Measurements from ENCODE around the gene ARCN1.
A peak's percentile ranks its signal among the peaks of the same experiment; 100 is the strongest.
"Not testable (repeated sequence)": the region's sequence is repeated elsewhere in the genome, so short reads cannot be mapped to it uniquely, and the experiment has no call there.

Gene ARCN1

DNA sequence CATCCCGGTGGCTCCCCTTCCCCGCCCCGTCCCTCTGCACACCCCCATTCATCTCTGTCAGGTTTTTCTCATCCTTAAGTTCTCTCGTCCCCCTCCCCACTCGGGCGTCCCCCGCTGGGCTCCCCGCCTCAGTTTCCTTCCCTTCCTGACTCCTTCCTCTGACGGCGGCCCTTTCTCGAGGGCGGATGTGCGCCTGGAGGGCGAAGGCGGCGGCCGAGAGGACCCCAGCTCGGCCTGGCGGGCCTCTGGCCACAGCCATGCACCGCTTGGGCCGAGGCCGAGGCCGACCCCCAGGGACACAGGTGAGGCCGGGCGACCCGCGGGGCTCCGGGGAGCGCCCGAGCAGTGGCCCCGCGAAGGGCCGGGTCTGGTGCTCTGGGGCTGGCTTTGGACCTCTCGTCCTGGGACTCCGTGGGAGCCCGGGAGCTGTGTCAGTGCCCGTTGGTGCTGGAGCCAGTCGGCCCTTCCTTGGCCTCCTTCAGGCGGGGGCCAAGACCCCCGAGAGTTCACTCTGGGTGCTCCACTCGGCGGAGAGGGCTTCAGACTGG lies 38.1 kb downstream of the ARCN1 start:
- DNase-seq (ENCODE audit: low read depth): no peak
- TF ChIP-seq, protein P1, sequence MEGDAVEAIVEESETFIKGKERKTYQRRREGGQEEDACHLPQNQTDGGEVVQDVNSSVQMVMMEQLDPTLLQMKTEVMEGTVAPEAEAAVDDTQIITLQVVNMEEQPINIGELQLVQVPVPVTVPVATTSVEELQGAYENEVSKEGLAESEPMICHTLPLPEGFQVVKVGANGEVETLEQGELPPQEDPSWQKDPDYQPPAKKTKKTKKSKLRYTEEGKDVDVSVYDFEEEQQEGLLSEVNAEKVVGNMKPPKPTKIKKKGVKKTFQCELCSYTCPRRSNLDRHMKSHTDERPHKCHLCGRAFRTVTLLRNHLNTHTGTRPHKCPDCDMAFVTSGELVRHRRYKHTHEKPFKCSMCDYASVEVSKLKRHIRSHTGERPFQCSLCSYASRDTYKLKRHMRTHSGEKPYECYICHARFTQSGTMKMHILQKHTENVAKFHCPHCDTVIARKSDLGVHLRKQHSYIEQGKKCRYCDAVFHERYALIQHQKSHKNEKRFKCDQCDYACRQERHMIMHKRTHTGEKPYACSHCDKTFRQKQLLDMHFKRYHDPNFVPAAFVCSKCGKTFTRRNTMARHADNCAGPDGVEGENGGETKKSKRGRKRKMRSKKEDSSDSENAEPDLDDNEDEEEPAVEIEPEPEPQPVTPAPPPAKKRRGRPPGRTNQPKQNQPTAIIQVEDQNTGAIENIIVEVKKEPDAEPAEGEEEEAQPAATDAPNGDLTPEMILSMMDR (conservative IDR thresholded peaks at IDR 0.05; ENCODE audit: control insufficient read depth, insufficient read depth, low read depth, low read length): no peak
- peak overlapping the region; percentile 90 for H3K4me3 ChIP-seq (ENCODE audit: control insufficient read depth, low read depth, low read length)

DNA sequence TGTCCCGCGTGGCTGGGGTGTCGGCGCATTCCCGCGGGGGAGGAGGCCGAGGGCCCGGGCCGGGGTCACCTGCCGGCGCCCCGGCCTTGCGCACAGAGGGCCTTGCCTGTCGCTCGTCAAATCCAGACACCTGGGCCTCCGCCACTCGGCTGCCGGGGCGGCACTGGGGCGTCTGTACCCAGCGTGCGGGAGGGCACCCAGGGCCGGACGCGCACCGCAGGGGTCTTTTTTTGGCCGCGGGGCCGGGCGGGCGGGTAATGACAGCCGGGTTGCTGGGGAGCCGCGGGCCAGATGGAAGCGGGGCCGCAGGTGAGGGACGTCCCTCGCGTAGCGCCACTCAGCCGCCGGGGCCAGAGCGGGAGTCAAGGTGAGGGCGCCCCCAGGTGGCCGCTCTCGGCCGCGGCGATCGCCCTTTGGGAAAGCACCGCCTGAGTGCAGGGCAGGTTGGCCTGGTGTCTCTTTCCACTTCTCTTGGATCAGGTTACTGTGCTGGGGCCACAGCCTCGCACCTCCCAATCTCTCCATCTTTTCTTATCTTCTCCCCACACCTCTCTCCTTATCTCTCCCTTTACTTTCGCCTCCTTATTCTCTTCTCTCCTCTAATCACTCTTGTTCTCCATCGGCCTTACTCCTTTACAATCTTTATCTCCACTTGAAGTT lies 38.7 kb downstream of the ARCN1 start:
- H3K4me3 ChIP-seq (ENCODE audit: control insufficient read depth, low read depth, low read length): peak overlapping the region; percentile 90
- TF ChIP-seq, protein P1 (conservative IDR thresholded peaks at IDR 0.05; ENCODE audit: control insufficient read depth, insufficient read depth, low read depth, low read length): peak; percentile 63
- DNase-seq (ENCODE audit: low read depth): peak; percentile 67

DNA sequence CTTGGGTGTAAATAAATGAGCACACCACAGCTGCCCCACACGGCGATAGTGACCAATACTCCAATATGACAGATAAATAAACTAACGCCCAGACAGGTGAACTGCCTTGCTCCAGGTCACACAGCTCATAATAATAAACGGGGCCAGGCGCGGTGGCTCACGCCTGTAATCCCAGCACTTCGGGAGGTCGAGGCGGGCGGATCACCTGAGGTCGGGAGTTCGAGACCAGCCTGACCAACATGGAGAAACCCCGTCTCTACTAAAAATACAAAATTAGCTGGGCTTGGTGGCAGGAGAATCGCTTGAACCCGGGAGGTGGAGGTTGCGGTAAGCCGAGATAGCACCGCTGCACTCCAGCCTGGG lies 39.2 kb downstream of the ARCN1 start:
- not testable (repeated sequence) for DNase-seq (ENCODE audit: low read depth)
- H3K4me3 ChIP-seq (ENCODE audit: control insufficient read depth, low read depth, low read length): peak overlapping the region; percentile 90

DNA sequence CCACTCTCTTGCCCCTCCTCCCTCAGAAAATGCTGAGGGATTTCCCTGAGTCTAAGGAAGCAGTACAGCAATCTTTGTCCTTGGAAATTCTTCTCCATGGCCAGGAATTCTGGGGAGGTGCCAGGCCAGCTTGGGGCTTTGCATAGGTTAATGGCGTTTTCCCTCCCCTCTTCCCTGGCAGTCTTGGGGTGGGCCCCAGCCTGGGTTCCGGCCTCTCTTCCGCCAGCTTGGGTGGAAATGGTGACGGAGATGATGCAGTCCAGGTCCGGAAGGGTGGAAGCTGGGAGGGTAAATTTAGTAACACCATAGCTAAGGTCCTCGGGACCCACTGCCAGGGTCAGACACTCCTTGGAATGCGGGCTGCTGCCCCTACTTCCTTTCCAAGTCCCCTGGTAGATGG lies 40.2 kb downstream of the ARCN1 start:
- TF ChIP-seq, protein P1 (conservative IDR thresholded peaks at IDR 0.05; ENCODE audit: control insufficient read depth, insufficient read depth, low read depth, low read length): no peak
- no peak for DNase-seq (ENCODE audit: low read depth)
- no peak overlapping the region for H3K4me3 ChIP-seq (ENCODE audit: control insufficient read depth, low read depth, low read length)

DNA sequence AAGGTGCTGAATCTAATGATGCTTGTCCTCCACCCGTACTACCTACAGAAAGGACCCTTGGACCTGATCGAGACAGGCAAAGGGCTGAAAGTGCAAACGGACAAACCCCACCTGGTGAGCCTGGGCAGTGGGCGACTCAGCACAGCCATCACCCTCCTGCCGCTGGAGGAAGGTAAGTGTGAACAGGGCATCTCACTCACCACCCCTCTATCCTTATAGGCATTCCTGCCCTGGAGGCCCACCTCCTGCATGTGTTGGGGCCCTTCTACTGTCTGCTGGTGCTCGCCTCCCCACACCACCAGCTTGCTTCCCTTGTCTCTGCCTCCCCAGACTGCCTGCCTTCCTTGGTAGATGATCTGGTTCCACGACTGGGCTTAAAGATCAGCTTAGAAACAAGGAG lies 42.3 kb downstream of the ARCN1 start:
- no peak for DNase-seq (ENCODE audit: low read depth)
- TF ChIP-seq, protein P1 (conservative IDR thresholded peaks at IDR 0.05; ENCODE audit: control insufficient read depth, insufficient read depth, low read depth, low read length): no peak
- no peak overlapping the region for H3K4me3 ChIP-seq (ENCODE audit: control insufficient read depth, low read depth, low read length)

DNA sequence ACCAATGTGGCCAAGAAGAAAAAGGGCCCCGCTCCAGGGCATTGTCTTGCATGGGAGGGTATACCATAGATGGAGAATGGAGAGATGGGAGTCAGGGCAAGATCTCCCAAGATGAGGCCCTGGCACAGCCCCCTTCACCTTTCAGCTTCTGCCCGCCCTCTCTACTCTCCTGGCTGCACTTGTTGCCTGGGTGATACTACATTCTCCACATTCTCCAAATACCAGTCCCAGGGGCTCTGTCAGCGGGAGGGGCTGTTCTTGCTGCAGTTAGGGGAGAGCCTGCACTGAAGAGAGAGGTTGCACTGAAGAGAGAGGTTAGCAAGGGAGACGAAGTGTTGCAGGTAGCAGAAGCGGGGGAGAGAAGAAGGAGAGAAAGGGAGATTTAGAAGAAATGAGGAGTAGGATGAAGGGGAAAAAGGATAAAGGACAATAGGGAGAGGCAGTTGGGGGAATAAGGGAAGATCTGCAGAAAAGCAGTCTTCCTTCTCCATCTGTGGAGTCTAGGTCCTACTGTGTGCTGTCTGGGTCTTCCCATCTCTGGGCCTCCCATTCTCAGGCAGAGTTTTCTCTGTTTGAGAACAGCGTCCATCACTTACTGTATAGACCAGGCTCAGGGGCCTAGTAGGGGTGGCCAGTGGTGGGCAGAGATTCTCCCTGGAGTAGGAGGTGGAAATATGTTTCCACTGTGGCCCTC lies 43.2 kb downstream of the ARCN1 start:
- H3K4me3 ChIP-seq (ENCODE audit: control insufficient read depth, low read depth, low read length): no peak overlapping the region
- DNase-seq (ENCODE audit: low read depth): no peak
- TF ChIP-seq, protein P1 (conservative IDR thresholded peaks at IDR 0.05; ENCODE audit: control insufficient read depth, insufficient read depth, low read depth, low read length): no peak

DNA sequence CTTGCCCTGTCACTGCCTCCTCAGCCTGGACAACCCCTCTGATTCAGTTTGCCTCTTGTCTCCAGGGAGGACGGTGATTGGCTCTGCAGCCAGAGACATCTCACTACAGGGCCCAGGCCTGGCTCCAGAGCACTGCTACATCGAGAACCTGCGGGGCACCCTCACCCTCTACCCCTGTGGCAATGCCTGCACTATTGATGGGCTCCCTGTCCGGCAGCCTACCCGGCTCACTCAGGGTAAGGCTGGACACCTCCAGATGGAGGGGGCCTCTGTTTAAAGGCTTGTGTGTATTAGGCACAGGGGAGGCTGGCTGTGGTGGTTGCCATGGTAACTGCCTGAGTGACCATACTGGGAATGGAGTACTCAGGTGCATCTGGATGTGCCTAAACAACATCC lies 43.8 kb downstream of the ARCN1 start:
- no peak overlapping the region for H3K4me3 ChIP-seq (ENCODE audit: control insufficient read depth, low read depth, low read length)
- TF ChIP-seq, protein P1 (conservative IDR thresholded peaks at IDR 0.05; ENCODE audit: control insufficient read depth, insufficient read depth, low read depth, low read length): no peak
- DNase-seq (ENCODE audit: low read depth): no peak
